ENCODE measurements around the gene NCSTN. TPM values are rescaled to one million over a fixed set of nuclear protein-coding genes. Genes with fewer than 3 reads are reported as not detected.

Gene NCSTN
- polyA plus RNA-seq, 1 donor from 2014 or later, result 21.0 TPM

DNA sequence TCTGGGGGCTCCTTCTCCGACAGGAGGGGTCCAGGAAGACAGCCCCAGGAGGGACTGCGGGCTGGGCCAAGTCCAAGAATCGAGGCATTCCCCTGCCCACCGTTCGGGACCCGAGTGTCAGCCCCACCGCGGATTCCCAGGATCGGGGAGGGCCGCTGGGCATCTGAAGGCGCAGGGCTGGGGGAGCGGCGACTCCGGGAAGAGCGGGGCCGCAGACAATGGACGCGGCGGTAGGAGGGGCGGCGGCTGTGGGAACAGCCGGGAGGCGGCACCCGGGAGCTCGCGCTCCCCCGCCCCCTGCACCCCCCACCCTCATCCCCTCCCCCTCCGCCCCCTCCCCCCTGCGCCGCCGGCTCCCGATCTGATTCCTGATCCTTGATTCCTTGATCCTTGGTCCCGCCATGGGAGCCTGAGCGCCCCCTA is 57.1 kb downstream of the NCSTN start, which contains the start of gene VANGL2:
TSS of gene VANGL2 (plus strand) at position 342 of the 423 bp plus-strand sequence. CDS start 15,274 bp downstream, outside the sequence.
- Histone ChIP-seq H3K4me3 (ENCODE audit: low read length) (peak within 1 kb of the TSS; percentile 75), H3K79me2 (replicated peaks; ENCODE audit: insufficient read depth, low read length) (peaks cover 53% of the 10 kb centered on the region), H3F3A (ENCODE audit: insufficient read depth, low read length, poor library complexity, severe bottlenecking) (no peaks in the 10 kb centered on the region), H3K9me3 (ENCODE audit: low read length) (no peaks in the 10 kb centered on the region), H3K27ac (ENCODE audit: low read length) (peak within 1 kb of the TSS; percentile 92), H3K9me2 (ENCODE audit: insufficient read depth, low read length) (no peaks in the 10 kb centered on the region), H2AFZ (ENCODE audit: low read depth, low read length) (peak within 1 kb of the TSS; percentile 99), H3K4me2 (ENCODE audit: low read length) (peak within 1 kb of the TSS; percentile 98), H3K36me3 (ENCODE audit: insufficient read depth, low read length) (no peaks in the 10 kb centered on the region), H3K27me3 (ENCODE audit: insufficient read depth, low read depth, low read length) (no peaks in the 10 kb centered on the region), H3K9ac (ENCODE audit: low read length) (peak within 1 kb of the TSS; percentile 97), H4K20me1 (ENCODE audit: insufficient read depth) (peaks cover under 1% of the 10 kb centered on the region)
- TF ChIP-seq REST (IDR thresholded peaks at IDR 0.05; ENCODE audit: borderline replicate concordance) (peak; percentile 82), MXI1 (conservative IDR thresholded peaks at IDR 0.05; ENCODE audit: poor library complexity, severe bottlenecking) (no peak), RAD21 (conservative IDR thresholded peaks at IDR 0.05) (no peak), EP300 (conservative IDR thresholded peaks at IDR 0.05; ENCODE audit: poor library complexity, severe bottlenecking) (peak; percentile 100), SMC3 (conservative IDR thresholded peaks at IDR 0.05; ENCODE audit: poor library complexity) (no peak), POLR2AphosphoS5 (IDR thresholded peaks at IDR 0.05) (peak; percentile 92), EZH2 (IDR thresholded peaks at IDR 0.05; ENCODE audit: borderline replicate concordance, insufficient read depth, low read length, poor library complexity, severe bottlenecking) (no peak), CTCF (IDR thresholded peaks at IDR 0.05; ENCODE audit: poor library complexity, severe bottlenecking) (no peak), TAF1 (IDR thresholded peaks at IDR 0.05; ENCODE audit: low read depth) (peak; percentile 45)

DNA sequence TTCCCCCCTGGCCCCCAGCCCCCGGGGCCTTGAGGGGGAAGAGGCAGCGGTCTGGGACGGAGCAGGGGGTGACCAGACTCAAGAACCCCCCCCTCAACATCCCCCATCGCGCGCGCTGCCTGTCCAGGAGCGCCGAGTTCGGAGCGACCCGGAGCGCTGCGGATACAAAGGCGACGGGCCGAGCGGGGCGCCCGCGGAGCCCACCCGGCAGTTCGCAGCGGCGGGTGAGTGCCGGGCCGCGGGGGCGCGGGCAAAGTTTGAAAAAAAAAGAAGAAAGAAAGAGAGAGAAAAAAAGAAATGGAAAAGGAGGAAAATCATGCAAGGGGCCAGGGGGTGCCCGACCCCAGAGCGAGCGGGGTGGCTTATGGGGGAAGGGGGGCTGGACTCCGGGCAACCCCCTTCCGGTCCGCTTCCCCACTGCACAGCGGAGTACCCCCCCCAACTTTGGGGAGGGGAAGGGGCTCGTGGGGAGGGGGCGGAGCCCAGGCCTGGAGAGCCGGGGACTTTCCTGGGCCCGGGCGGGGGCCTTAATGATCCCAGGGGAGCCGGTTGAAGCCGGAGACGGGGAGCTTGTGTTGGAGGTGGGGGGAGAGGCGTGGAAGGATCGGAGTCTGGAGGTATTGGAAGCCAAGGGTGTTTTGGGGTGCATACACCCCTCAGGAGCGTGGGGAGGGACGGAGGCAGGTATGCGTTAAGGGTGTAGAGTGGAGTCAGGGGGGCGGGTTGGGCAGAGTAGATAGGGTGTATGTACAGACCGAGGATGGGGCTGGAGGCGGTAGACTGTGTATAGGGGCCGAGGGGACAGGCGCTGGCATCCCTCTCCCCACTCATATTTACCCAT is 57.7 kb downstream of the NCSTN start:
- no peaks in the 10 kb centered on the region for H3K9me2 ChIP-seq (ENCODE audit: insufficient read depth, low read length)
- H3K4me2 ChIP-seq (ENCODE audit: low read length), result peak overlapping the region; percentile 97
- peak; percentile 50 for TF ChIP-seq TAF1 (IDR thresholded peaks at IDR 0.05; ENCODE audit: low read depth)
- TF ChIP-seq POLR2AphosphoS5 (IDR thresholded peaks at IDR 0.05), result peak; percentile 8
- no peak for TF ChIP-seq MXI1 (conservative IDR thresholded peaks at IDR 0.05; ENCODE audit: poor library complexity, severe bottlenecking)
- no peak for TF ChIP-seq EZH2 (IDR thresholded peaks at IDR 0.05; ENCODE audit: borderline replicate concordance, insufficient read depth, low read length, poor library complexity, severe bottlenecking)
- peak; percentile 40 for TF ChIP-seq REST (IDR thresholded peaks at IDR 0.05; ENCODE audit: borderline replicate concordance)
- no peak for TF ChIP-seq EP300 (conservative IDR thresholded peaks at IDR 0.05; ENCODE audit: poor library complexity, severe bottlenecking)
- H3K9ac ChIP-seq (ENCODE audit: low read length), result peak overlapping the region; percentile 97
- peak overlapping the region; percentile 92 for H2AFZ ChIP-seq (ENCODE audit: low read depth, low read length)
- peaks cover 59% of the 10 kb centered on the region for H3K79me2 ChIP-seq (replicated peaks; ENCODE audit: insufficient read depth, low read length)
- peaks cover 2% of the 10 kb centered on the region for H4K20me1 ChIP-seq (ENCODE audit: insufficient read depth)
- H3K27me3 ChIP-seq (ENCODE audit: insufficient read depth, low read depth, low read length), result no peaks in the 10 kb centered on the region
- no peaks in the 10 kb centered on the region for H3K36me3 ChIP-seq (ENCODE audit: insufficient read depth, low read length)
- no peaks in the 10 kb centered on the region for H3K9me3 ChIP-seq (ENCODE audit: low read length)
- no peaks in the 10 kb centered on the region for H3F3A ChIP-seq (ENCODE audit: insufficient read depth, low read length, poor library complexity, severe bottlenecking)
- H3K27ac ChIP-seq (ENCODE audit: low read length), result peak overlapping the region; percentile 90
- H3K4me3 ChIP-seq (ENCODE audit: low read length), result peak overlapping the region; percentile 75
